ENCODE results near the gene DAAM2.

- TF ChIP-seq CTCF (conservative IDR thresholded peaks at IDR 0.05) (no peak), ZFX (IDR thresholded peaks at IDR 0.05) (no peak)
These were observed 107.5 kb downstream of the DAAM2 start for GRCh38 chr6:39899554-39900295.

All from C4-2B (cell line).